K562 (cell line): ENCODE data around the gene CBY3. TPM values are rescaled to one million over a fixed set of nuclear protein-coding genes. Genes with fewer than 3 reads are reported as not detected.

Source experiments
- ADNP ChIP-seq: fragments of 200-800 bp; sonication (Bioruptor generic); IDR thresholded peaks from 2 replicates; pipeline ENCODE4 v1.6.1; 2016; ENCODE audit warnings: missing genetic modification characterization, missing compliant biosample characterization
- BRD9 ChIP-seq: fragments of 450-650 bp; IDR thresholded peaks from 2 replicates; pipeline ENCODE4 v1.6.1; 2018; ENCODE audit warnings: low read depth; ENCODE audit not compliant: partially characterized antibody
- MAFG ChIP-seq: fragments of 450-650 bp; conservative IDR thresholded peaks from 2 replicates; pipeline ENCODE4 v1.6.1; 2016; ENCODE audit warnings: missing genetic modification characterization, missing compliant biosample characterization
- MEF2A ChIP-seq: IDR thresholded peaks from 2 replicates; pipeline ENCODE4 v1.6.1; 2011; ENCODE audit warnings: low read depth, mild to moderate bottlenecking, low read length, moderate library complexity; ENCODE audit not compliant: control insufficient read depth
- MEIS2 ChIP-seq: fragments of 450-650 bp; IDR thresholded peaks from 2 replicates; pipeline ENCODE4 v1.6.1; 2014; ENCODE audit warnings: mild to moderate bottlenecking; ENCODE audit not compliant: partially characterized antibody
- NEUROD1 ChIP-seq: fragments of 150-350 bp; IDR thresholded peaks from 2 replicates; pipeline ENCODE4 v1.6.1; 2014; ENCODE audit warnings: borderline replicate concordance, low read length, low read depth; ENCODE audit not compliant: partially characterized antibody
- POU5F1 ChIP-seq: fragments of 150-350 bp; IDR thresholded peaks from 2 replicates; pipeline ENCODE4 v1.6.1; 2014; ENCODE audit warnings: borderline replicate concordance, low read length, low read depth, mild to moderate bottlenecking; ENCODE audit not compliant: partially characterized antibody
- RNF219 ChIP-seq: fragments of 250-450 bp; sonication (Bioruptor Pico); IDR thresholded peaks from 2 replicates; pipeline ENCODE4 v1.5.0; 2022; ENCODE audit warnings: mild to moderate bottlenecking
- SMAD1 ChIP-seq: fragments of 150-350 bp; IDR thresholded peaks from 2 replicates; pipeline ENCODE4 v1.6.1; 2014; ENCODE audit warnings: low read length, low read depth; ENCODE audit not compliant: partially characterized antibody
- SMAD4 ChIP-seq: fragments of 250-450 bp; sonication (Bioruptor Pico); conservative IDR thresholded peaks from 2 replicates; pipeline ENCODE4 v1.8.0; 2021; ENCODE audit warnings: inconsistent platforms, mild to moderate bottlenecking, moderate library complexity
- SOX6 ChIP-seq: fragments of 450-650 bp; IDR thresholded peaks from 2 replicates; pipeline ENCODE4 v1.6.1; 2014; ENCODE audit warnings: mild to moderate bottlenecking
- TARDBP ChIP-seq: fragments of 450-650 bp; IDR thresholded peaks from 2 replicates; pipeline ENCODE4 v1.6.1; 2016
- ZBTB1 ChIP-seq: sonication (generic); formaldehyde crosslinking; IDR thresholded peaks from 2 replicates; pipeline ENCODE4 v1.8.1; 2023; ENCODE audit warnings: missing genetic modification reagents, low read depth, mild to moderate bottlenecking, borderline replicate concordance
- ZNF518B ChIP-seq: fragments of 250-450 bp; sonication (Bioruptor Pico); IDR thresholded peaks from 2 replicates; pipeline ENCODE4 v1.5.0; 2021; ENCODE audit warnings: mild to moderate bottlenecking, moderate library complexity
- polyA plus RNA-seq, 8 experiments: library from polyadenylated mRNA; depleted of rRNA in 4 of 8; stranded (reverse) in 5 of 8; unstranded in 3 of 8; fragments of >200 nt; fragmentation: Nextera tagmentation in 2 of 8; fragmentation: Illumina TruSeq in 1 of 8; extraction: Ambion mirVana in 2 of 8; extraction: Trizol in 1 of 8; gene quantifications; 2 replicates each; pipeline versions ENCODE4 v1.2.1 to v1.2.3, GENCODE V29; 2011 to 2014; ENCODE audit warnings: inconsistent platforms in 1 of 8, missing spikeins in 1 of 8
- total RNA-seq, 7 experiments: library from RNA; depleted of rRNA in 6 of 7; stranded (reverse); fragments of >200 nt in 6 of 7; fragmentation: Illumina TruSeq in 2 of 7; extraction: Trizol in 2 of 7; gene quantifications; 2 replicates each; pipeline versions ENCODE4 v1.2.1 to v1.2.3, GENCODE V29; 2011 to 2021; ENCODE audit warnings: low replicate concordance in 1 of 7
- TF ChIP-seq, protein P1 (sequence below): fragments of 250-450 bp; sonication (Bioruptor Pico); IDR thresholded peaks from 2 replicates; pipeline ENCODE4 v1.4.0; 2020; ENCODE audit warnings: mild to moderate bottlenecking, moderate library complexity
- TF ChIP-seq, protein P2 (sequence below): fragments of 450-650 bp; IDR thresholded peaks from 2 replicates; pipeline ENCODE4 v1.6.1; 2017; ENCODE audit warnings: mild to moderate bottlenecking, moderate library complexity

Gene CBY3
- total and polyA plus RNA-seq, 9 of the 15 experiments (the other 6 are each of a cell fraction or from before 2014, with no cell fraction given) = not detected

DNA sequence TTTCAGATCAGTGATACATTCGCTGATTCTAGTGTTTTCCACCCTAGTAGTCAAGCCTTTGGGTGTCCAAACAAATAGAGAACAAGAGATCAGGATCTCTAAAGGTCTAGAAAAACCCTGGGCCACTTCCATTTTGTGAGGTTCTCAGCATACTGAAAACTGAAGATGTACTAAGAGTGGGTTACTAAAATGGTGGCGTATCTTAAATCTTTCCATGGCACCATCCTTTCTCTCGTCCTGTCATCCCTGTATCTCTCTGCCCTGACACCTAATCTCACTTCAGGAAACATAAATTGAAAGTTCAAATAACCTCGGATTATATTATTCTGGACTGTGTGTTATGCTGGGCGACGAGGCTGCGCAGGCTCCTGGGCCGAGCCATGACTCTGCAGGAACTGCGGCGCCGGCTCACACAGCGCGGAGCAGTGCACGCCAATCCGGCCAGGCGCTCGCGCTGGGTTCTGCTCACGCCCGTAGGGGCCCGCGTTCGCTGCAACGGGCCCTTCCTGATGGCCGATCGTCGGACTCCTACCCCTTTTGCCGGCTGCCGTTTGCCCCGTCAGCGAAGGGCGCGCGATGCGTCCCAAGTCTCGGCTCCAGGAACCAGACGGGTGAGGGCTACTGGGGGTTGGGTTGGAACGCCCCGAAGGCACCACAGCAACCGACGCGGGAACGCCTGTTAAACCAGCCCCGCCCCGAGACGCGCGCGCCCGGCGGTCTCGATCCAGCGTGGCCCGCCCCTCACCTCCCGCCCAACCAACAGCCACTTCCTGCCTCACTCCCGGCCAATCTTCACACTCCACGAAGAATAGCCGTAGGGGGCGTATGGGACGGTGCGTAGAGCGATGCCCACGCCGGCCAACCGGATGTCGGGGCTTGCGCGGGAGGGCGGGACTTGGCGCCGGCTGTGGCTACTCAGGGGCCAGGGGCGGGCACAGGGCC is 17.4 kb upstream of the CBY3 start (continued):
- TF ChIP-seq, protein P1, sequence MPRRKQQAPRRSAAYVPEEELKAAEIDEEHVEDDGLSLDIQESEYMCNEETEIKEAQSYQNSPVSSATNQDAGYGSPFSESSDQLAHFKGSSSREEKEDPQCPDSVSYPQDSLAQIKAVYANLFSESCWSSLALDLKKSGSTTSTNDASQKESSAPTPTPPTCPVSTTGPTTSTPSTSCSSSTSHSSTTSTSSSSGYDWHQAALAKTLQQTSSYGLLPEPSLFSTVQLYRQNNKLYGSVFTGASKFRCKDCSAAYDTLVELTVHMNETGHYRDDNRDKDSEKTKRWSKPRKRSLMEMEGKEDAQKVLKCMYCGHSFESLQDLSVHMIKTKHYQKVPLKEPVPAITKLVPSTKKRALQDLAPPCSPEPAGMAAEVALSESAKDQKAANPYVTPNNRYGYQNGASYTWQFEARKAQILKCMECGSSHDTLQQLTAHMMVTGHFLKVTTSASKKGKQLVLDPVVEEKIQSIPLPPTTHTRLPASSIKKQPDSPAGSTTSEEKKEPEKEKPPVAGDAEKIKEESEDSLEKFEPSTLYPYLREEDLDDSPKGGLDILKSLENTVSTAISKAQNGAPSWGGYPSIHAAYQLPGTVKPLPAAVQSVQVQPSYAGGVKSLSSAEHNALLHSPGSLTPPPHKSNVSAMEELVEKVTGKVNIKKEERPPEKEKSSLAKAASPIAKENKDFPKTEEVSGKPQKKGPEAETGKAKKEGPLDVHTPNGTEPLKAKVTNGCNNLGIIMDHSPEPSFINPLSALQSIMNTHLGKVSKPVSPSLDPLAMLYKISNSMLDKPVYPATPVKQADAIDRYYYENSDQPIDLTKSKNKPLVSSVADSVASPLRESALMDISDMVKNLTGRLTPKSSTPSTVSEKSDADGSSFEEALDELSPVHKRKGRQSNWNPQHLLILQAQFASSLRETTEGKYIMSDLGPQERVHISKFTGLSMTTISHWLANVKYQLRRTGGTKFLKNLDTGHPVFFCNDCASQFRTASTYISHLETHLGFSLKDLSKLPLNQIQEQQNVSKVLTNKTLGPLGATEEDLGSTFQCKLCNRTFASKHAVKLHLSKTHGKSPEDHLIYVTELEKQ (CRISPR knock-in tag) = no peak
- TF ChIP-seq NEUROD1 = peak; percentile 96
- TF ChIP-seq TARDBP = no peak
- TF ChIP-seq, protein P2, sequence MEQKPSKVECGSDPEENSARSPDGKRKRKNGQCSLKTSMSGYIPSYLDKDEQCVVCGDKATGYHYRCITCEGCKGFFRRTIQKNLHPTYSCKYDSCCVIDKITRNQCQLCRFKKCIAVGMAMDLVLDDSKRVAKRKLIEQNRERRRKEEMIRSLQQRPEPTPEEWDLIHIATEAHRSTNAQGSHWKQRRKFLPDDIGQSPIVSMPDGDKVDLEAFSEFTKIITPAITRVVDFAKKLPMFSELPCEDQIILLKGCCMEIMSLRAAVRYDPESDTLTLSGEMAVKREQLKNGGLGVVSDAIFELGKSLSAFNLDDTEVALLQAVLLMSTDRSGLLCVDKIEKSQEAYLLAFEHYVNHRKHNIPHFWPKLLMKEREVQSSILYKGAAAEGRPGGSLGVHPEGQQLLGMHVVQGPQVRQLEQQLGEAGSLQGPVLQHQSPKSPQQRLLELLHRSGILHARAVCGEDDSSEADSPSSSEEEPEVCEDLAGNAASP = no peak
- TF ChIP-seq BRD9 = peak; percentile 66
- TF ChIP-seq RNF219 (CRISPR knock-in tag) = no peak
- no peak for TF ChIP-seq SOX6
- TF ChIP-seq MEIS2 = no peak
- TF ChIP-seq SMAD1 = no peak
- TF ChIP-seq POU5F1 = no peak
- peak; percentile 81 for TF ChIP-seq SMAD4 (CRISPR knock-in tag)
- peak; percentile 88 for TF ChIP-seq MAFG (tag)
- TF ChIP-seq ZBTB1 (CRISPR knock-in tag) = no peak
- no peak for TF ChIP-seq ZNF518B
- no peak for TF ChIP-seq MEF2A
- no peak for TF ChIP-seq ADNP (tag)
